ENCODE results near the gene IER2.

Gene IER2

GRCh38 chr19:13119627-13120026, 30.6 kb upstream of the IER2 start:
- DNase-seq: no peak

DNA sequence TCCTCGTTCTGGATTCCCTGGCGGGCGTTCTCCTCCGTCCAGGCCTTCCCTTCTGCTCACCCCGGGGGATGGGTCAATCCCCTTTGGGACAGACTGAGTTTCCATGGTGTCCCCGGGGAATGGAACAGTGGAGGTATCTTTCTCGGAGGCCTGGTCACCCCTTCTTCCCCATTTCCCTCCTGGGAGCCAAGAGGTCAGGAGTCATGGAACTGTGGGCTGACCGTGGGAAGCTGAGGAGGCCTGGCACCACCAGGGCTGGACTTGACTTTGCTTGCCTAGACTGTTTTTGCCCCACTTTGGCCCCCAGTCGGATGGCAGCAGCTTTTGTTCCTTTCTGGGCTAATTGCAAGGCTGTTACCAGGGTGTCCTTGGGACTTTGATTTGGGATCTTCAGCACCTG, 30.2 kb upstream of the IER2 start:
- no peak for DNase-seq

- no peak for DNase-seq
Observed at GRCh38 chr19:13120817-13121216, 29.4 kb upstream of the IER2 start.

DNA sequence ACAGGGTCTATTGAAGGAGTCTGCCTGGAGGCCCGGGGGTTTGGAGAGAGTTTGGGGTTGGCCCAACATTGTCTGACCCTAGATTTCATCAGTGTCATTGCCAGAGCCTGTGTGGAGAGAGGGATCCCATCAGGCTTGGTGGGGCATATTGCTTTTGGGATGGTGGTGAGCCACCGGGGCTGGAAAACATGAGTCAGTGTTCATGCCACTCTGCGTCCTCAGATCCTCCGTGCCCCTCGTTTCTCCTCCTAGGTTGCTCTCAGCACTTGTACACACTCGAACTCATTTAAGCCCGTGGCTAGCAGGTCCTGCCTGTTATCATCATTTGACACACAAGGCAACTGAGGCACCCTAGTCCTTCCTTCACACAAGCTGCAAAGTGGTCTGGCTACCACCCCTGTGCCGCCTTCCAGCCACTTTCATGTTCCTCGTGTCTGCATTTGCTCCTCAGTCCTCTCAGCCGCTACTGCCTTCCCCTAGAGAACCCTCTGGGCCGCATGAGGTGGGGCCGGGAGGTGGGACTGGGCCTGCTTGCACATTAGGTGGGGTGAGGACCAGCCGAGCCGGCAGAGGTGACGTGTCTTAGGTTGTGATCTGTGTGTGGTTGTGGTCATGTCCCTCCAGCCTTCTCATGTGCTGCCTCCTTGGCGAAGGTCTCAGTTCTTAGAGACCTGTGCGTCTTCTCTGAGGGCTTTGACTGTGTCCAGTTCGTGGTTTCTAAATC, 28.5 kb upstream of the IER2 start:
- DNase-seq: no peak

DNA sequence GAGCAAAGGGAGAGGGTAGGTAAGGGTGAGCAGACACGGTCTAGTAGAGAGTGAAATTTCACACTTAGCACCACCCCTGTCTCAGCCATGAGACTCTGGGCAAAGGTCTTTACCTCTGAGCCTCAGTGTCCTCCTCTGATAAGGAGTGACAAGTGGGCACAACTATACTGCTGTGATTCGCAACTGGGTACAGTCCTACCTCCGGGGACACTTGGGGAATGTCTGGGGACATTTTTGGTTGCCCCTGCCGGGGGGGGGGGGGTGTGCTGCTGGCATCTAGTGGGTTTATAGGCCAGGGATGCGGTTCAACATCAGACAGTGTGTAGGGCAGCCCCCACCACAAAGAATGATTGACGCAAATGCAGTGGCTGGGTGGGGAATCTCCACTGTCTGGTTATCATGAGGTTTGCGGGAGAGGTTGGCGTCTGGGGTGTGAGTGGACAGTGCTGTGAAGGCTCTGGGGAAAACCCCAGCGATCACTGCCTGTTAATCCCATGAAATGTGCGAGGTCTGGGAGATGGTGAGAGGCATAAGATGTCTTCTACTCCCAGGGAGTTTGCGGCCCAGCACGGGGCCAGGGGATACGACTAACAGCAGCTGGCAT, 27.8 kb upstream of the IER2 start:
- DNase-seq: no peak

- DNase-seq: no peak
Observed at GRCh38 chr19:13122980-13123957, 26.9 kb upstream of the IER2 start.

DNA sequence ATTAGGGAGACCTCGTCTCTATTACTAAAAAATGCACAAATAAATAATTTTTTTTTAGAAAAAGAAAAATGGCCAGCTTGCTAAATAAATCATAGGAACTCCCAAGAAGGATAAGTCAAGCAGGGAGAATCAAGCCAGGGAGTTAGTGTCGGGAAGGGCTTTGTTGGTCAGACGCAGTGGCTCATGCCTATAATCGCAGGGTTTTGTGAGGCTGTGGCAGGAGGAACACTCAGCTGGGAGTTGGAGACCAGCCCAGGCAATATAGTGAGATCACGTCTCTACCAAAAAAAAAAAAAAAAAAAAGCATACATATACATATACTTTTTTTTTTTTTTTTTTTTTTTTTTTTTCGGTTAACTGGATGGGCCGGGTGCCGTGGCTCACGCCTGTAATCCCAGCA, 23.2 kb upstream of the IER2 start:
- DNase-seq: no peak

- DNase-seq: no peak
Observed at GRCh38 chr19:13127811-13128575, 22.2 kb upstream of the IER2 start.

DNA sequence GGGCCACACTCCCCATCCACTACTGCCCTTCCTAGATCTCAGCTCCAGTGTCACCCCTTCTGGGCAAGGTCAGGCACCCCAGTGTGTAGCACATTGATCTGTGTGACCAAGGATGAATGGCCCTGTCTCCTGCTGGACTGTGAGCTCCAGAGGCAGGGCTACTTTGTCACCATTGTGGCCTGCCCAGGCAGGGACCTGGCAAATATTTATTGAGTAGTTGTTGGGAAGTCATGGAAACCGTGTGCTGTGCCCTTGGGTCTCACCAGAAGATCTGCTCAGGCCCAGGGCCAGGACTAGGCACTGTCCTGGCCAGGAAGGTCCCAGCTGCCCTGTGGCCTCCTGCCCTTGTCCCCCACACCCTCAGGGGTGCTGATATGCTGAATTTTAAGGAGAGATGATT, 21.6 kb upstream of the IER2 start:
- DNase-seq: no peak

DNA sequence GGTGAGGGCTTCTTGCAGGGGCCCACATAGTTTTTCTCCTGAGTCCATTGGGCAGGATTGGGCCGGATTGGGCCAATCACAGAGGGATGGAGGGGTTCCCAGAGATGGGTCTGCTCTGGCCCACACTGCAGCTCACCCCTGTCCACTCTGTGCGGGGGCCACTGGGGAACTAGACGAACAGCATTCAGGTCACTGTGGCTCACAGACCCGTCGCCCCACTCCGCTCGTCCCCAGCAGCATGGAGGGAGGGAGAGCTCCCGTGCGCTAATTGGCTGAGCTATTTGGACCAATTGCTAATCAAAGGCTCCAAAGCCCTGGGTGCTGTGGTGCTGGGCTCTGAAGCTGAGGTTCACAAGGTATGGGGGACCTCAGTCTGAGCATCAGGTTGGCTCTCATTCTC, 20.8 kb upstream of the IER2 start:
- DNase-seq: no peak

DNA sequence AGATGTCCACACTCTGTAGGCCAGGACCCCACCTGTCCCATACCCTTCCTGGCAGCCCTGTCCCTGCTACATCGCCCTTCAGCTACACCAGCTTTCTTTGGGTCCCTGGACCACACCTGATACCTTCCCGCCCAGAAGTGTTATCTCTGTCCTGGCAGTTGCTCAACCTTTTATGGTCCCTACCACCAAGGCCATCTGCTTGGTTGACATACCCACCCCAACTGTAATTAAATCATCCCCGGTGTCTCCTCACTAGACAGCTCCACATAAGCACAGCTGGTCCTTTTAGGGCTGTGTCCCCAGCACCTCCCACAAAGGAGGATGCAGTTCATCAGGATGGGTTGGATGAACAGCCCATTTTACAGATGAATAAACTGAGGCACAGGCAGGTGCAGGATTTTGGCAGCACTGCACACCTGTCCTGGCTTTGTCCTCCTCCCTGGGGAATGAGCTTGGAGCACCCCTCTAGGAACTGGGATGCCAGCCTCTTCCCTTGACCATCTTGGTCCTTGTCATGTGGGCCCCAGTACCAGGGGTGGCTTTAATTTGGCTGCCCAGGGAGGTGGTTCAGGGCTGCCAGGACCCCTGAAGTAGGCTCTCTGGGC, 19.2 kb upstream of the IER2 start:
- DNase-seq: no peak

GRCh38 chr19:13132471-13133180, 17.6 kb upstream of the IER2 start:
- DNase-seq: no peak

DNA sequence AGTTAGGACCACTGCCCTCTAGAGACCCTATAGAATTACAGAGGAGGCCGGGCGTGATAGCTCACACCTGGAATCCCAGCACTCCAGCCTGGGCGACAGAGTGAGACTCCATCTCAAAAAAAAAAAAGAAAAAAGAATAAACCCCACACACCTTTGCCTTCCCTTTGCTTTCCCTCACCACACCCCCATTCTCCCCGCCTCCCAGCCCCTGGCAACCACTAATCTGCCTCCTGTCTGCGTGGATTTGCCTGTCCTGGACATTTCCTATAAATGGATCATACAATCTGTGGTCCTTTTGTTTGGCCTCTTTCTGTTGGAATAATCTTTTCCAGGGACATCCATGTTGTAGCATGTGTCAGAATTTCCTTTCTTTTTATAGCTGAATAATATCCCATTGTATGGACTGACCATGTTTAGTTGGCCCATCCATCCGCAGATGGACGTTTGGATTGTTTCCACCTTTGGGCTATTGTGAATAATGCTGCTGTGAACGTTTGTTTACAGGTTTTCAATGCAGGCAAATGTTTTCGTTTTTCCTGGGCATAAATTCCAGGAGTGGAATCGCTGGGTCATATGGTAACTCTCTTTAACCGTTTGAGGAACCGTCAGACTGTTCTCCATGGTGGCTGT, 16.9 kb upstream of the IER2 start:
- no peak for DNase-seq

DNA sequence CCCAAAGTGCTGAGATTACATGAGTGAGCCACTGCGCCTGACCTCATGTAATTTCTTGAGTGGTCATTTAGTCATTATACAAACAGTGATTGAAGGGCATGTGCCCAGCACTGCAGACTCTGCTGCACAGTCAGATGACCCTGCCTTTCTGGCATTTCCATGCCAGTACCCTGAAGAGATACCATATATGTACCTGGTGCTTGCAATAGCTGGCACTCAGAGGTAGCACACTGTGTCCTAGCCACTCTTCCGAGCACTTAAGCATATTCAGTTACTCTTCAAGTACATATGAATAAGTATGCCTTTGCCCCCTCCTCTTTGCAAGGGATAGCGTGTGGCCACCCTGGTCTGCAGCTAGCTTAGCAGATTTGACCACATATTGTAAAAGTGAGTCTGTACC, 15.6 kb upstream of the IER2 start:
- DNase-seq: no peak

GRCh38 chr19:13135068-13136062, 14.8 kb upstream of the IER2 start:
- no peak for DNase-seq

DNA sequence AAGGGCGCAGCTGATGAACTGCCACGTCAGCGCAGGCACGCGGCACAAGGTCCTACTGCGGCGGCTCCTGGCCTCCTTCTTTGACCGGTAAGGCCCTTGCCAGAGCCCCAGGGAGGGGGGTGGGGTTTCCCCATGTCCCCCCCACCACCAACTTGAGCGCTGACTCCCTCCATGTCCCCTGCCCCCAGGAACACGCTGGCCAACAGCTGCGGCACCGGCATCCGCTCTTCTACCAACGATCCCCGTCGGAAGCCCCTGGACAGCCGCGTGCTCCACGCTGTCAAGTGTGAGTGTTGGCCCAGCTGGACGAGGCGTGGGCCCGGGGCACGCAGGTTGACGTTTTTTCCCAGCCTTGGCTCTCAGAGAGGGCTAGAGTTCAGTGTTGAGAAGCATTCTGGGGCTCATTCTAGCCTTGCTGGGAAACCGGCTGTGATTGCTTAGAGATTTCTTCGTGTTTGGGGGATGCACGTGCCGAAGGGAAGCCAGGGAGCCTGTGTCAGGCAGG, 12.9 kb upstream of the IER2 start:
- DNase-seq: no peak

DNA sequence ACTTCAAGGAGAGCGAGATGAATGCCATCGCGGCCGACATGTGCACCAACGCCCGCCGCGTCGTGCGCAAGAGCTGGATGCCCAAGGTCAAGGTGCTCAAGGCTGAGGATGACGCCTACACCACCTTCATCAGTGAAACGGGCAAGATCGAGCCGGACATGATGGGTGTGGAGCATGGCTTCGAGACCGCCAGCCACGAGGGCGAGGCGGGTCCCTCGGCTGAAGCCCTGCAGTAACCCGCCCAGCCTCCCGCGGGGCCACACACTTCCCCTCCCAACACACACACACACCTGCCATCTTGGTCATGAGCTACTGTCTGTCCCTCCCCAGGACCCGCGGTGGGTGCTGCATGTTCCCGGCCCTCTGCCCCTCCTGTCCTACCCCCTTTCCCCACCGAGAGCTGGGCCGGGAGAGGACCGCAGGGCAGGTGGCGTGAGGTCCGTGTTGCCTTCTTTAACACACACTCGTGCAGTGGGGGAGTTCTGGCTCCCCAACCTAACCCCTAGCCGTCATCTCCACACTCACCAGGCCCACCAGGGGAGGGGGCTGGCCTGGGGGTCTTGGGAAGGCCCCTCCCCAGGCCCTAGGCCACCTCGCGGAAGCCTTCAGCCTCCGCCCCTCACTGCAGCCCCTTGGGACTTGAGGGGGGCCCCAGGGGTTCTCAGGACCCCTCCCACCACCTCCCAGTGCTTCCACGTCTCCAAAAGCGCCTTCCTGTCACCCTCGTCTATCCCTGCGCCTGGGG, 11.9 kb upstream of the IER2 start:
- DNase-seq: no peak

- no peak for DNase-seq
Observed at GRCh38 chr19:13138916-13139198, 11.4 kb upstream of the IER2 start.

- DNase-seq: no peak
Observed at GRCh38 chr19:13139633-13140311, 10.4 kb upstream of the IER2 start.
